NCI-H128 (cell line): Measurements from ENCODE around the gene NKRF.
"Not testable (repeated sequence)": the region's sequence is repeated elsewhere in the genome, so short reads cannot be mapped to it uniquely, and the experiment has no call there.

Experiments
- DNase-seq: peaks from one replicate; lab custom pipeline; 2025; ENCODE audit not compliant: unreplicated experiment; lab: John Stamatoyannopoulos, UW

The NKRF gene

GRCh38 chrX:119606280-119607017 lies at the start of gene NKRF:
NKRF (minus strand) TSS chrX:119606424.
- DNase-seq: peak; percentile 92

- no peak for DNase-seq
These were observed 48.9 kb upstream of the NKRF start for GRCh38 chrX:119655125-119655524.

DNA sequence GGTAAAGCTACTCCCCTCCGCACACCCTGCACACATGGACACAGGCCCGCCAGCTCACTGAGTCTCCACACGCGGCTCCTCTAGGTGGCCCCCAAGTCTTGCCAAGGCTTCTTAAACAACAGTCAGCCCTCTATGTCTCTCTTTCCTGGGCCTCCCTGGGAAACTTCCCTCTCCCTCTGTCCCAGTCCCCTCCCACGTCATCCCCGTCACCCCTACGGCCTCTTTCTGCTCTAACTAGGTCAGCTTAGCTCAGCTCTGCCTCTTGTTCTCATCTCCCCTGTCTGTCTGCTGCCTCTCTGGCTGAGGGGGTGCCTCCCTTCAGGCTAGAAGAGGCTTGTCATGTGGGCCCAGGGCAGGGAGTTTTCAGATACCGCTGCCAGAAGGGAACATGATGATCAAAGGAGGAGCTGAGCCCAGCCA lies 47.9 kb upstream of the NKRF start:
- no peak for DNase-seq

- DNase-seq: no peak
These were observed 42.2 kb upstream of the NKRF start for GRCh38 chrX:119648421-119648775.

GRCh38 chrX:119647552-119648420 lies 41.6 kb upstream of the NKRF start:
- DNase-seq: no peak

DNA sequence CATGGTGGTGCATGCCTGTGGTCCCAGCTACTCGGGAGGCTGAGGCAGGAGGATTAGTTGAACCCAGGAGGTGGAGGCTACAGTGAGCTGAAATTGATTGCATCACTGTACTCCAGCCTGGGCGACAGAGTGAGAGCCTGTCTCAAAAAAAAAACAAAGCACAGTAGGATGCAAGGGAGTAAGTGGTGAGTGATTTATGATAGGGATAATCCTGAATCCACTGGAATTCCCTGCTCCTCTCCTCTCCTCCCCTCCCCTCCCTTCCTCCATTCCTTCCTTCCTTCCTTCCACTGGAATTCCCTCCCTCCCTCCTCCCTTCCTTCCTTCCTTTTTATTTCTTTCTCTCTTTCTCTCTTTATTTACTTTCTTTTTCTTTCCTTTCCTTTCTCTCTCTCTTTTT lies 40.9 kb upstream of the NKRF start:
- no peak for DNase-seq

DNA sequence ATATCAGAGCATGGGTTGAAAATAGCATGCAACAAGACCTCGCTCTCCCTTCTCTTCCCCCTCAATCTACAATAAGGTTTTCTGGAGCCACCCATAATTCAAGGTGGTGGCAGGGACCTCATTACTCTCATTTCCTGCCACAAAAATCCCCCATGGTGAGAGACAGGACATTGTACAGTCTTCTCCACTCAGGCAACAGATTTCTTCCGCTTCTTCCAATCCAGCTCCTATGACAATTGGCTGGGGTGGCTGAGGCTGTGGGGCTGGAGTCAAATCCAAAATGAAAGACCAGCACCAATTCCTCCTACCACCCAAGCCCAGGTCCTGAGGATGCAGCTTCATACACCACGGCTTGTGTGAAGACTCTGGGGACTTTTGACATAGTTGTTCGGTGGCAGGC lies 40.3 kb upstream of the NKRF start:
- no peak for DNase-seq

DNA sequence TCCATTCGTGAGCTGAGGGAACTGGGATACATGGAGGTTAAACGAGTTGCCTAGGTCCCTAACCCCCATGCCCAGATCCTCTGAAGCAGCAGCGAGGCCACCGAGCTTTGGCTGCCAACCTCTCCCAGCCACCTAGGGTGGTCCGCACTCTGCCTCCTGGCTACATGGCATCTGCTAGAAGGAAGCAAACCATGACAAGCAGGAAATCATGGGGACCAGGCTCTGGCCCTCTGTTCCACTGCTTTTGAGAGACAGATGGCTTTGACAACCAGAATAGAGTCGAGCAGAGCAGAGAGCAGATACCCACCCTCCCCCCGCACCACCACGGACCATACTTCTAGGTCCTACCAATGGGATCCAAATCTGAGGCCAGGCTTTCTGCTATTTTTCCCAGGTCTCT lies 37.5 kb upstream of the NKRF start:
- DNase-seq: no peak

DNA sequence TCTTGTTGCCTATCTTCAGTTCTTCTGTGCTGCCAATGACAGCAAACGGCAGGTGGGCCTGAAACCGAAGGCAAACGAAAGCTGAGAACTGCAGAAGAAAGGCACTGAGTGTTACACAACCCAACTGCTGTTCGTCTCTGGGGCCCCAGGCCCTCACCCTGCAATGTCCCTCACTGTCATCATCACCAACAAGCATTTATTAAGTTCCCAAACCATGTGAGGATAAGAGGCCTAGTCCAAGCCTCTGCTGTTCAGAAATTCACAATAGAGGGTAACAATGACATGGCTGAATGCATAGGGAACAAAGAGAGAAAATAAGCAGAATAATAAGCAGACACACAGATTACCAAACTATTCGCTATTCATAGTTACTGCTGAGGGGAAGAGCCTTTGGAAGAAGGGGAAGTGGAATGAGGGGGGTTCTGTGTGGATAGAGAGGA lies 34.5 kb upstream of the NKRF start:
- no peak for DNase-seq

- DNase-seq: no peak
These were observed 32.7 kb upstream of the NKRF start for GRCh38 chrX:119638725-119639471.

- DNase-seq: not testable (repeated sequence)
These were observed 31.2 kb upstream of the NKRF start for GRCh38 chrX:119637421-119637820.

GRCh38 chrX:119636419-119636818 lies 30.2 kb upstream of the NKRF start:
- DNase-seq: no peak

- DNase-seq: no peak
These were observed 29.6 kb upstream of the NKRF start for GRCh38 chrX:119635799-119636198.

- no peak for DNase-seq
These were observed 29.0 kb upstream of the NKRF start for GRCh38 chrX:119635179-119635578.

GRCh38 chrX:119625843-119626242 lies 19.6 kb upstream of the NKRF start:
- no peak for DNase-seq

DNA sequence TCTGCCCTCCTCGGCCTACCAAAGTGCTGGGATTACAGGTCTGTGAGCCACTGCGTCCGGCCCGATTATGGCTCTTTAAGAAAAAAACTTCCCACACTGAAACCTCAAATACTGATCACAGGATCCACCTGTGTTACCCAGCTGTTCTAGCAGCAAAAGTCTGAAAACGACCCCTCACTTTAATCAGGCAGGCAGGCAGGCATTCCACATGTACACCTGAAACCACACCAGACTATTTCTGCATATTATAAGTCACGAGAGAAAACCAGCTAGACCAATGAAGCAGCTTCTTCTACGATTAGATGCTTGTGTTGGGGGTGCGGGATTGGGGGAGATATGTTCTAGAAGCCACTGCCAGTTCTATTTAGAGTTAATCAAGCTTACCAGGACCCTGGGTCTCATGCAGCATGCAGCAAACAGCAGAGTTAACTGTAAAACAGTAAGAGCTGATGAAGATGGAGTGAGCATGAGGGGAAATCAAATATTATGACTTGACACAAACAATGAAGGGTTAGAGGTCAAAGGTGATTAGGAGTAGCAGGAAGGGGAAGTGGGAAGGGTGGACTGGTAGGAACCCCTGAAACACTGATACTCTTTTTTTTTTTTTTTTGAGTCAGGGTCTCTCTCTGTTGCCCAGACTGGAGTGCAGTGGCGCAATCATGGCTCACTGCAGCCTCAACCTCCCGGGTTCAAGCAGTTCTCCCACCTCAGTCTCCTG lies 18.9 kb upstream of the NKRF start:
- no peak for DNase-seq

- DNase-seq: no peak
These were observed 18.2 kb upstream of the NKRF start for GRCh38 chrX:119624417-119624816.

DNA sequence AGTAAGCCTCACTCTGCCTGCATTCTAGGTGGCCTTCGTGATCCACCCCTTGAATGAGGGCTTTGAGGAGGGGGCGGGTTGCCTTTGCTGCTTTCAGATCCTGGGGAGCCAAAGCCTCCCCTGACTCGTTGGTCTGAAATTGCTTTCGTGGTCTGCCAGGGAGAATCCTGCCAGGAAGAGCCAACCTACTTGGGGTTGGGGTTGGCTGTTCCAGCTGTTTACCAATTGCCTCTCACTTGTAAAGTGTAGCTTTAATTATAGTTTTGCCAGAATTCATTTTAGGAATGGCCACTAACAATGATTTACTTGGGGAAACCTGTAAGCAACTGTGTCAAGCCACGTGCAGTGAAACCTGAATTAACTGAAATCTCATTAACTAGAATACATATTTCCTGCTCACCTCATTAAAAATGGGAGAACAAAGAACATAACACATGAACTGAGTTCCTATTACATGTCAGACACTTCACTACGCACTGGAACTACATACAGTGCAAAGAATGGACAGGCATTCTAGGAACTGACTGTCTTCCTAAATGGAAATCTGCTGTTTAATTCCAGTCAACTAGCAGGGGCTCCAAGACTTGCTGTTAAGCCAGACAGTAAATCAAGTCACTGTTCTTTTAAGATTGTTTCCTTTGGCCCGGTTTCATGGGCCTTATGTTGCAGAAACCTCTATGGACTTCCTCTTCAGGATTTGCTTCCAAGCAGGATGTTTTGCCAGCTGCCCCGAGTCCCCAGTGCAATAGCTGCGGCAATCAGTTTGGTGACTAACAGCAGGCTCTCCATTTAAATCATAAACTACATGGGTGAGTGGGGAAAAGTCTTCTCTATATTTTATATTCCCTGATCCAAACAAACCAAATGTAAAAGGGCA lies 16.4 kb upstream of the NKRF start:
- DNase-seq: no peak

GRCh38 chrX:119618439-119618838 lies 12.2 kb upstream of the NKRF start:
- no peak for DNase-seq
